Measurements from ENCODE around the gene ALDH3B2. TPM values are rescaled to one million over a fixed set of nuclear protein-coding genes. Genes with fewer than 3 reads are reported as not detected.
"Not testable (repeated sequence)": the region's sequence is repeated elsewhere in the genome, so short reads cannot be mapped to it uniquely, and the experiment has no call there.

ALDH3B2 gene
- polyA plus RNA-seq, 10 donors, result 0.09 to 11.5 (median 0.39) TPM; not detected in 5

DNA sequence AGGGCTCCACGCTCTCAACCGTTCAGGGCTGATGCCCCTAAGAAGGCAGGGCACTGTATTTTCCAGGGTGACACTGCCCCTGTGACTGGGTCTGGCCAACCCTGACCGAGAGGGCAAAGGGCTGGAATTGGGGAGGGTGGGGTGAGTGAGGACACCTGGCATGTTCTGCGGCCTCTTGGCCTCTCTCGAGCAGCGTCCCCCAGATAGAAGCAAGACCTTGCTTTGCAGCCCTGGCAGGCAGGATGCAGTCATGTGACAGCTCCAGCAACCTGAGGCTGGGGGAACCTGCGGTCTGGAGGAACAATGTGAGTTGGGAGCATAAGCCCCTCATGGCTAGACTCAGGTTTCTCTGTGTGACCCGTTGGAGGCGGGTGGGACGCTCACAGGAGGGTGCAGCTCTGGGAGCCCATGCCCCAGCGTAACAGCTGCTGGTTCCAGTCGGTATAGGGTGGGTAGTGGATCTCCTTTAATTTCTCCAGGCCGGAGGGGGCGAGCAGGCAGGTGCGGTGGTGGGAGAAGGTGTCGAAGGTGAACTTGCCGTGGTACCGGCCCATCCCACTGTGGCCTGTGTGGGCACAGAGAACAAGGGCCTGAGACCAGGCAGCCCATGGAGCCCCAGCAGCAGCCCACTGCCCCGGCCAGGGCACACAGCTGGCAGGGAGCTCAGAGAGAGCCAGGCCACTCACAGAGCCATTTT lies 11.4 kb downstream of the ALDH3B2 start:
- DNase-seq, result no peak

DNA sequence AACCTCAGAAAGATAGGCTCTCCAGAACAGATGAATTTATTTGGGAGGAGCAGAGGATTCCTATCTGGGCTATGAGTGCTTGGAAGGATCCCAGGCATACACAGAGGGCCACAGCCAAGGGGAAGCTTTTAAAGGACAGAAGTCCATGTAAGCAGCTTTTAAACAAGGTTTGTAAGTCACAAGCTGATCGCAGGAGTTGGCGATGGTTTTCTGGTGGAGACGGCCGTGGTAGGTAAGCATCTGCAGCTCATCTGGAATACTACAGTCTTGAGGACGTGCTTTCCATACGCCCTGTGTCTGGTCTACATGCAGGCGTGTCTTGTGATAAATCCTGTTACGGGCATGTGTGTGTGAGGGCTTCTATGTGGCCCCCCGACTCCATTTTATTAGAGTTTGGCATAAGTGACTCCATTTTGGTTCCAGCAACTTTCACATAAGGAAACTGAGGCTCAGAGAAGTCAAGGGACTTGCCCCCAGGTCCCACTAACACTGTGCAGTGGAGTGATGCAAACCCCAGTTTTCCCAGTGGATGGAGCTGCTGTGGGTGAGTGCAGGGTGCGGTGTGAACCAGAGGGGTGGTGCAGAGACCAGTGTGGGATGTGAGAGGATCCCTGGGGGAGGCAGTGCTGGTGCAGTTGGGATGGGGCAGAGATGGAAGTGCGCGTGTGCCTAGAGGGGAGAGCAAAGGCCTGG lies 12.1 kb downstream of the ALDH3B2 start:
- DNase-seq, result no peak

DNA sequence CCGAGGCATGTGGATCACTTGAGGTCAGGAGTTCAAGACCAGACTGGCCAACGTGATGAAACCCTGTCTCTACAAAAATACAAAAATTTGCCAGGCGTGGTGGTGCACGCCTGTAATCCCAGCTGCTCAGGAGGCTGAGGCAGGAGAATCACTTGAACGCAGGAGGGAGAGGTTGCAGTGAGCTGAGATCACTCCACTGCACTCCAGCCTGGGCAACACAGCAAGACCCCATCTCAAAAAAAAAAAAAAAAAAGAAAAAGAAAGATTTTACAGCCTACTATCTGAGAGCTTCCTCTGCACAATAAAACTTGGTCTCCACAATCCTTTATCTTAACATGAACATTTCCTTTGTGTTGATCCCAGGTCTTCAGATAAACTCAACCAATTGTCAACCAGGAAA lies 13.7 kb downstream of the ALDH3B2 start:
- DNase-seq, result not testable (repeated sequence)

DNA sequence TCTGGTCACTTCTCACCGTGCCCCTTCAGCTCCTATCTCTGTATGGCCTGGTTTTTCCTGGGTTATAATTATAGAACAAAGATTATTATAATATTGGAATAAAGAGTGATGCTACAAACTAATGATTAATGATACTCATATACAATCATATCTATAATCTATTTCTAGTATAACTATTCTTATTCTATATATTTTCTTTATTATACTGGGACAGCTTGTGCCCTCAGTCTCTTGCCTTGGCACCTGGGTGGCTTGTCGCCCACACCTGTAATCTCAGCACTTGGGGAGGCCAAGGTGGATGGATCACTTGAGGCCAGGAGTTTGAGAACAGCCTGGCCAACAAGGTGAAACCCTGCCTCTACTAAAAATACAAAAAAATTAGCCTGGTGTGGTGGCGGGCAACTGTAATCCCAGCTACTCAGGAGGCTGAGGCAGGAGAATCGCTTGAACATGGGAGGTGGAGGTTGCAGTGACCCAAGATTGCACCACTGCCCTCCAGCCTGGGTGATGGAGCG lies 14.7 kb downstream of the ALDH3B2 start:
- DNase-seq, result not testable (repeated sequence)

DNA sequence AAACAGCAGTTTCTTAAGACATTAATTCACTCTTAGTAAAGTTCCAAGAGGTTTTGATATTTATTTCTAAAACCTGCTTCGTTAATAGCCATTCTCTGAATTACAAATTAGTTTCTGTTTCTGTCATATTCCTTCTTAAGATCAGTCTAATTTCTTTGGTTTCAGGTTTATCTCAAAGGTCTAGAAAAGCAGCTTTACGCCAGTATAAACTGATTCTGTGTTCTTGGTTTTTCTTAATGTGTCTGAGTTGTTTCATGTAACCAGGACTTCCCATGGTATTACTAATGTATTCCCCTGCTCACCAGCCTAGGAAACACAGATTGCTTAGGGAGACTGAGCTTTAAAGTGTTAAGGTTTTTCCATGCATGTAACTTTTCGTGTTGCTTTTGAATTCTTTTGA lies 17.1 kb downstream of the ALDH3B2 start:
- no peak for DNase-seq

DNA sequence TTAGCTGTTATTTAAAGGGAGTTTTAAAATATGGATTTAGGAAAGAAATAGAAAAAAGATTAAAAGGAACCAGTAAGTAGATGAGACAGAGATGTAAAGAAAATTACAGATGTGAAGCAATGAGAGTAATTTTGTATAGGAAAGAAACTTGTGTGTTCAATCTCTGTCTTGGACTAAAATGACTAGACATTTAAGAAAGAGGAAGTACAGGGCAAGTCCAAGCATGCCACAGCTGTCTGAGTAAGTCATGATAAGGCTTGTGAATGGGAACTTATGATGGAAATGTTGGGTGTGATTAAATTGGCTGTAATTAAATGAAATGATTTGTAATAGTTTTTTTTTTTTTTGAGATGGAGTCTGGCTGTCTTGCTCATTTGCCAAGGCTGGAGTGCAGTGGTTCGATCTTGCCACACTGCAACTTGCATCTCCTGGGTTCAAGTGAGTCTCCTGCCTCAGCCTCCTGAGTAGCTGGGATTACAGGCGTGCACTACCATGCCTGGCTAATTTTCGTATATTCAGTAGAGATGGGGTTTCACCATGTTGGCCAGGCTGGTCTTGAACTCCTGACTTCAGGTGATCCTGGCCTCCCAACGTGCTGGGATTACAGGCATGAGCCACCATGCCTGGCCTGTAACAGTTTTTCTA lies 18.0 kb downstream of the ALDH3B2 start:
- DNase-seq, result no peak

DNA sequence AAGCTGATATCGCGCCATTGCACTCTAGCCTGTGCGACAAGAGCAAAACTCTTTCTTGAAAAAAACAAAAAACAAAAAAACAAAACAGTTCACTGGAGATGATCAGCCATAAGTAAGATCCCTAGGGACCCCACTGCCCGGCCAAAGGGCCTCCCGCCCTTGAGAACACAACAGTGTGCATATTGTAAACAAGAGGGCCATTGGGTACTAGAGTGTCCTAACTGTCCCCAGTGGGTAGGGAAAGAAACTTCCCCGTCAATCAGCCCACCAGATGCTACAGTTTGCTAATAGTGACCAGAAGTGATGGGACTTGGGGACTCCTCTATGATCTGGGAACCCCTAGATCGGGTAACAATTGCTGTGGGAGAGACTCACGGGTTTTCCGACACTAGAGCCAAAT lies 20.2 kb downstream of the ALDH3B2 start:
- no peak for DNase-seq

DNA sequence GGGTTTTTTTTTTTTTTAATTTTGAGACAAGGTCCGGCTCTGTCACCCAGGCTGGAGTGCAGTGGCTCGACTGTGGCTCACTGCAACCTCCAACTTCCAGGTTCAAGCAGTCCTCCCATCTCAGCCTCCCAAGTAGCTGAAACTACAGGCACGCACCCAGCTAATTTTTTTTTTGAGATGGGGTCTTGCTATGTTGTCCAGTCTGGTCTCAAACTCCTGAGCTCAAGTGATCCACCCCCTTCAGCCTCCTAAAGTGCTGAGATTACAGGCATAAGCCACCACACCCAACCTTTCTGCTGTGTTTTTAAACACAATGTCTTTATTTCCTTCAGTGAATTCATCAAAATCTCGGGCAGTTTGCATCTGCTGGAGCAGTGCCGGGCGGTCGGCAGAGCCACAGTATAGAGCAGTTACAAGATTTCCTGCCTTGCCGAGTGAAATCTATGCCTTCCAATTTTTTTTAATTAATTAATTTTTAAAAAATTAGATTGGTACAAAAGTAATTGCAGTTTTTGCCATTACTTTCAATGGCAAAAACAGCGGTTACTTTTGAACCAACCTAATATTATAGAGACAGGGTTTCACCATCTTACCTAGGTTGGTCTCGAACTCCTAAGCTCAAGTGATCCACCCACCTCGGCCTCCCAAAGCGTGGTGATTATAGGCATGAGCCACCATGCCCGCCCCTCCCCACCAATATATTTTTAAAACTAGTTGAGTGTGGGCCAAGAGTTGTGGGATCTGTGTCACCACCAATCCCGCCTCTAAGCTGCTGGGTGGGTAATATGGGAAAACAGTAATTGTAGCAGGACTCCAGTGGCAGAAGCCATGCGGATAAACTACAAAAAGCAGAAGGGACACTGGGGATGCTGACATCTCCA lies 21.2 kb downstream of the ALDH3B2 start:
- DNase-seq, result no peak

DNA sequence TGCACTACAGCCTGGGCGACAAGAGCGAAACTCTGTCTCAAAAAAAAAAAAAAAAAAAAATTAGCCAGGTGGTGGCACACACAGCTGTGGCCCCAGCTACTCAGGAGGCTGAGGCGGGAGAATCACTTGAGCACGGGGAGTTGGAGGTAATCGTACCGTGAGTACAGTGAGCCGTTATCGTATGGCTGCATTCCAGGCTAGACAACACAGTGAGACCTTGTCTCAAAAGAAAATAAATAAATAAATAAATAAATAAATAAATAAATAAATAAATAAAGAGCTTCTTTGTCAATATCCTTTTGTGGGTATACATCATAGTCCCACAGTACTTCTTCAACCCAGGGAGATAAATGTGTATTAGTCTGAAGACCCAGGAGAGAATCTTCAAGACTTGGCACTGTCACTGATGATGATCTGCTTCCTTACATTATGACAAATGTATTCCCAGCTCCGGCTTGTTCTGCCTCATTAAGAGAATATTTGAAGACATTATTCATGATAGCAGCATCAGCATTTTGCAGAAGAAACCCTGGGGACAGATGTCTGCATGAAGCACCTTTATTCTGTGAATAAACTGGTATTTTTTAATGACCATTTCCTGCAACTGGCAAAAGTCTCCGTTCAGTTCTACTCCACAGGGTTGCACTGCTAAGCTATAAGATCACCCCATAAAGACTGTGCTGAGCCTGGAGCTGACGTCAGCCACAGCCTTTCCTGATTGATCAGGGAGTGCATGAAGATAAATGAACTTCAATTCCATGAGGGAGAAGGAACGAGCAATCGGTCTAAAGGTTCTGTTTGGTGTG lies 22.2 kb downstream of the ALDH3B2 start:
- no peak for DNase-seq

DNA sequence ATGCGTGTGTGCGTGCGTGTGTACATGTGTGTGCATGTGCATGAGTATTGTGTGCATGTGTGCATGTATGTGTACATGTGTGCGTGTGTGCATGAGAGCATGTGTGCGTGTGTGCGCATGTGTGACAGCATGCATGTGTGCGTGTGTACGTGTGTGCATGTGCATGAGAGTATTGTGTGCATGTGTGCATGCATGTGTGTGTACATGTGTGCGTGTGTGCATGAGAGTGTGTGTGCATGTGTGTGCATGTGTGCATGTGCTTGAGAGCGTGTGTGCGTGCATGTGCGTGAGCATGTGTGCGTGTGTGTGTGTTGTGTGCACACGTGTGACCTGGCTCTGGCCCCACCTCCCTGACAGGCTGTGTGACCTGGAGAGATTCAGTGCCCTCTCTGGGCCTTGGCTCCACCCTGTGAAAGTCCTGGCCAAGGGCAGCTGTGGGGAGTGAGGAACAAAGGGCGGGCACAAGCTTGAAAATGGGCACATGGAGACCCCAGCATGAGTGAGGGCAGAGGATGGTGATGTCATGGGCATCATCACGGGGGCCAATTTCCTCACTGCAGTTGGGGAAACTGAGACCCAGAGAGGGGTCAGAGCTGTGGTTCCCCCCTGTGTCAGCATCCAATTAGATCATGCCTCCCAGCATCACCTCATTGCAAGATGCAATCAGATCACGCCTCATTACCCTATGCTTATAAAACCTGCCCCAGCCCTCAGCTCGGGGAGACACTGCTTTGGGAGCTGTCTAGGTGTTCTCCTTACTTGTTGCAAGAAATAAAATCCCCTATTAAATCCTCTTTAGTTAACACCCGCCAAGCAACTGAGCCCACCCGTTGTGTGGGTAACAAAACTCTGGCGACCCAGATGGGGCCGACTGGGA lies 24.6 kb downstream of the ALDH3B2 start:
- DNase-seq, result no peak

DNA sequence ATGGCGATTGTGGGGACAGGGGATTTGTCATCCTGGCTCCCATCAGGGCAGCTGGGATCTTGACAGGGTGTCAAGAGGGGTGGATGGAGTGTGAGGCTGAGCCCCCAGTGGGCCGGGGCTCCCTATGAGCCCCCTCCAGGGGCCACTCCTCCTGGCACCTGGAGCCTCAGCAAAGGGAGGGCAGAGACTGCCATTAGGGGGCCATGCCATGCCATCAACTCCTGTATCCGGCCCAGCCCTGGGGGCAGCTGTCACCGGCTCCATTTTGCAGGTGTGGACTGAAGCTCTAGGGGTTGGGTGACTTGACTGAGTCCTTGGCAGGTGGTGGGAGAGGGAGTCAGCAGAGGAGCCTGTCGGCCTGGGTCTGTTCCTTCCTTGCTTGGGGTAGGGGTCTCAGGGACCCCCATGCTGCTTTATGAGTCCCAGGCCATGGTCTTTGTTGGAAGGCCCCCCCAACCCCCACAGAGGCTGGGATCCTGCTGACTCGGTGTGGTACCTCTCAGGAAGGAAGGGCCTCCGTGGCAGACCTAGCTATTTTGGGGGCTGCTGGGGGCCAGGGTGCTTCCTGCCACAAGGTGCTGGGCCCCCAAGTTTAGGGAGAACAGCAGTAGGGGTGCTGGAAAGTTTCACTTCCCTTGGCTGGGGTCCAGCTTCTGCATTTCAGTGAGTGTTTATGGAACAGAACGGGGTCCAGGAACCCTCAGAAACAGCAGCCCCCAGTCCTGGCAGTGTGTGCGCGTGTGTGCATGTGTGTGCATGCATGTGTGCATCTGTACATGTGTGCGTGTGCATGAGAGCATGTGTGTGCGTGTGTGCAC lies 25.4 kb downstream of the ALDH3B2 start:
- DNase-seq, result no peak

DNA sequence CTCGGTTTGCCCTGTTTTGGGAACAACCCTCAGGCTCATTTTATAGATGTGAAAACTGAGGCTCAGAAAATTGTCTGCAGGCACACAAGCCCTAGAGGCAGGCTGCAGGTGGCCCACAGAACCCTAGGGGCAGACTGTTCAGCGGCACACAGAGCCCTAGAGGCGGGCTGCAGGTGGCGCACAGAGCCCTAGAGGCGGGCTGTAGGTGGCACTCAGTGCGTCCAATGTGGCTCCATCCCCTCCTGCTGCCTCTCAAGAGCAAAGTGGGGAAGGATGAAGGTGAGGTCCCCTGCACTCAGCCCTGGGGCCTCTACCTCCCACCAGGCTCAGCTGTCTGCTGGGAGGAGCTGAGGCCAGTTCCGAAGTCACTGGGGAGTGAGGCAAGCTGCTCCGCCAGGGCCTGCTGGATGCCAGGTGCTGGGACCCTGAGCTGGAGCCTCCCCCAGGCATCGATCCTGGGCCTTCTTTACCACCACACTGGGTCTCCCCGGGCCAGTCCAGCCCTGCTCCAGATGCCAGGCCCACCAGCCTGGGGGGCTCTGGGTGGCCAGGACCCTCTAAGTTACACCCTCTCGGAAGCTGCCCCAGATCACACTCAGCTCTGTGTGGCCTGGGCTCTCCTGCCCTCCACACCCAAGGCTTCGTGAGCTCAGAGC lies 26.2 kb downstream of the ALDH3B2 start:
- no peak for DNase-seq

DNA sequence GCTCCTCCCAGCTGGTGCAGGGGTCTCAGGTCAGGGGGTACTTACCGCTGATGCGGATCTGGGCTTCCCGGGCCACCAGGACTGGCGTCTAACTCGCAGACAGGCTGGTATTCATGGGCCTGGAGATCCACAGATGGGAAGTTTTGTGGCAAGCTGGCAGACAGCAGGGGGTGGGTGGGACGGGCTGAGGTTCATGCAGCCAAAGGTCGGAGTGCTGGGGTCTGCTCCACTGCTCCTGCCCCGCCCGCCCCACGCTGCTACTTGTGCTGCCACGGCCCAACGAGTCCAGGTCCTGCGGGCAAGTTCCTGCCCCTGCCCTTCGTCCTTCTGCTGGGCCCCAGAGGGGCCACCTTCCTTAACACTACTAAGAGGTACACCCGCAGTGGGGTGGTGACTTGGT lies 27.0 kb downstream of the ALDH3B2 start:
- no peak for DNase-seq

DNA sequence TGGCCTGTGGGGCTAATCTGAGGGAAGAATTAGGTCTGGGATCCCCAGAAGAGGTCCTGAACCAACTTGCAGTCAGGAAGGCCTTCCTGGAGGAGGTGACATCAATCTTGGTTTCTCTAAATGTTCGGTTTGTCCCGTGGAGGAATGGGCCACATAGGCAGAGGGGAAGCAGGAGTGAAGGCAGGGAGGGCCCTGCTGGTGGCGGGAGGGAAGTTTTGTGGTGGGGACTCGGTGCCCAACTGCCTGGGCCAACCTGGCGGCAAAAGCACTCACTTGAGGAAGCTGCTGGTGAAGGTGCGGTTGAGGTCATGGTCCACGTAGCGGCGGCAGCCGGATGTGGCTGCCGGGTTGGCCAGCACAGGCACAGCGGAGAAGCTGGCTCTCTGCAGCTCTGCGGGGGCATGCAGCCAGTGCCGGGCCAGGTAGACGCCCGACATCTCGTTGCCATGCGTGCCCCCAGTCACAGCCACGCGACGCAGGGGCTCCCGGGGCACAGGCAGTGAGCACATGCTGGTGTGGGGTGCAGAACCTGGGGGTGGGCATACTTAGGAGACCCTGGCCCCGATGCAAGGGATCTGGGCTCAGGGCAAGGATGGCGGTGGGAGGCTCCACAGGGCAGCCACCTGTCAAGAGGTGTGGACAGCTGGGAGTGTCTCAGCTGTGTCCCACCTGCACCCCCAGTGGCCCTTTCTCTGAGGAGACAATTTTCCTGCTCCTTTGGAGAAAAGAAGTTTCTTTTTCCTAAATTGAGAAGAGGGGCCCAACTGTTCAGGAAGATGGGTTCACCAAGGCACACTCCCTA lies 27.7 kb downstream of the ALDH3B2 start:
- no peak for DNase-seq

DNA sequence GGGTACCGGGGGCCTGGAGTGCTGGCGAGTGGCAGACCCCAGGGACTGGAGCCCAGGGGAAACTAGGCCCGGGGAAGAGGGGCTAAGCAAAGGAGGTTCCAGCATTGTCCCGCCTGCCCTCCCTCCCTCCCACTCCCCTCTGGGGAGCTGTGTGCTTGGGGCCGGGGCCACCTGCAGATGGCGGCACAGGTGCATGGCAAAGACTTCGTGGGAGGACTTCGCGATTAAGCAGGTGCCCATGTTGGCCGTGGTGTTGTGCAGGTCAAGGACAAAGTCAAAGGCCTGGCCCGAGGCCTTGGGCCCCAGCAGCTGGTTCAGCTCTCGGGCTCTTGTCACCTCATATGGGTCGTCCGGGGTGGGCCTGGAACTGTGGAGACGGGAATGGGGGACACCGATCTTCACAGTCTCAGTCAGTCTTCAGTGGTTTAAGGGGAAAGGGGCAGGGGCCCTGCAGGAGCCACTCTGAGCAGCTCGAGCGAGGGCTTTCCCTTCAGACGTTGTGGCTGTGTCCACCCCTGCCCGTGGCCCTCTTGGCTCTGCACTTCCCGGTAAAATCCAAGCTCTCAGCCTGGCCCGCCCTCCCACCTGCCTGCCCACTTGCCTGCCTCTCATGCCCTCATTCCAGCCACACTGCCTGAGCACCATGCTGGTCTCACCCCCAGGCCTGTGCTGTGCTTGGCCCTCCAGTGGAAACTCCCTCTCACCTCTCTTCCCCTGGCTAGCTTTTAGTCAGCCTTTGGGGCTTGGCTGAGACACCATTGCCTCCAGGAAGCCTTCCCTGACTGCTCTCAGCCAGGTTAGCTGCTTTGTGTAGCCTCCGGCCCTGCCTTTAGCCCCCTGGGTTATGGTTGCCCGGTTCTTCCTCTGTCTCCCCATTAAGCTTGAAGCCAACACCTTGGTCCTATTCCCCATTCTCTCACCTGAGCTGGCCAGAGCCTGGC lies 28.6 kb downstream of the ALDH3B2 start:
- no peak for DNase-seq

Measured in muscle of back (tissue), 11 donors.